Sigmoid colon (tissue), 7 donors: Measurements from ENCODE around the gene PIK3R6. TPM values are rescaled to one million over a fixed set of nuclear protein-coding genes. Genes with fewer than 3 reads are reported as not detected.

Experiments used
- DNase-seq: peaks from one replicate; pipeline ENCODE4 v3.0.0-alpha.2; 2019
- H3K27ac ChIP-seq, 4 donors: fragments of 200-600 bp; sonication (generic); one replicate each; pipeline ENCODE4 v1.5.1; 2016 to 2019; ENCODE audit warnings: mild to moderate bottlenecking in 1 of 4
- H3K27me3 ChIP-seq, 3 donors: fragments of 200-600 bp; sonication (generic); one replicate each; pipeline ENCODE4 v1.5.1; 2019; ENCODE audit warnings: mild to moderate bottlenecking in 1 of 3
- H3K36me3 ChIP-seq, 4 donors: fragments of 200-600 bp; sonication (generic); one replicate each; pipeline ENCODE4 v1.5.1; 2016 to 2019
- H3K4me1 ChIP-seq, 4 donors: fragments of 200-600 bp; sonication (generic); one replicate each; pipeline ENCODE4 v1.5.1; 2017 to 2019
- H3K4me3 ChIP-seq, 4 donors: fragments of 200-600 bp; sonication (generic); one replicate each; pipeline ENCODE4 v1.5.1; 2017 to 2019; ENCODE audit warnings: mild to moderate bottlenecking in 2 of 4, moderate library complexity in 1 of 4
- H3K9me3 ChIP-seq, 4 donors: fragments of 200-600 bp in 3 of 4; sonication (generic) in 3 of 4; one replicate each; pipeline versions ENCODE4 v1.5.1 to v1.6.1; 2013 to 2019
- EP300 ChIP-seq, 4 donors: sonication (generic); formaldehyde crosslinking; IDR thresholded peaks; one replicate each; pipeline ENCODE4 v1.6.1; 2017; ENCODE audit warnings: antibody characterized with exemption in 4 of 4
- POLR2A ChIP-seq, 2 donors: fragments of 450-650 bp; IDR thresholded peaks; one replicate each; pipeline ENCODE4 v1.6.1; 2016; ENCODE audit warnings: antibody characterized with exemption in 2 of 2, mild to moderate bottlenecking in 2 of 2, moderate library complexity in 2 of 2
- POLR2AphosphoS5 ChIP-seq, 4 donors: sonication (generic); formaldehyde crosslinking; IDR thresholded peaks; one replicate each; pipeline ENCODE4 v1.6.1; 2017; ENCODE audit warnings: antibody characterized with exemption in 4 of 4
- WGBS, 2 donors: extraction: QIAGEN DNeasy Blood & Tissue Kit; methylation state at CpG; one replicate each; pipeline ENCODE4 v1.1.7; 2013; 5-methylcytosine and 5-hydroxymethylcytosine counted together
- intact Hi-C: fragments of 100-400 bp; cut with DNase I; formaldehyde crosslinking; loops from one replicate; pipeline ENCODE4 v1.15.1; 2023
- polyA plus RNA-seq, 3 donors: library from polyadenylated mRNA; stranded (reverse); fragments of 200-250 nt; gene quantifications; one replicate each; pipeline ENCODE4 v1.2.3, GENCODE V29; 2013
- total RNA-seq, 4 donors: library from RNA; depleted of rRNA; stranded (reverse); fragments of >200 nt; gene quantifications; one replicate each; pipeline ENCODE4 v1.1.0, GENCODE V29; 2016
- TF ChIP-seq, protein P1 (sequence below), 4 experiments: fragments of 450-650 bp in 3 of 4; fragments of 200-600 bp in 1 of 4; IDR thresholded peaks; one replicate each; pipeline ENCODE4 v1.5.1; 2016 to 2019; ENCODE audit warnings: antibody characterized with exemption in 4 of 4, mild to moderate bottlenecking in 3 of 4, moderate library complexity in 2 of 4
- donor health status: healthy with polysubstance abuse.
- donor health status: Bipolar disorder and iron deficiency.
- donor health status: healthy.

Gene PIK3R6
- total and polyA plus RNA-seq, 7 donors, result 0.54 to 1.2 (median 0.77) TPM; not detected in 2

DNA sequence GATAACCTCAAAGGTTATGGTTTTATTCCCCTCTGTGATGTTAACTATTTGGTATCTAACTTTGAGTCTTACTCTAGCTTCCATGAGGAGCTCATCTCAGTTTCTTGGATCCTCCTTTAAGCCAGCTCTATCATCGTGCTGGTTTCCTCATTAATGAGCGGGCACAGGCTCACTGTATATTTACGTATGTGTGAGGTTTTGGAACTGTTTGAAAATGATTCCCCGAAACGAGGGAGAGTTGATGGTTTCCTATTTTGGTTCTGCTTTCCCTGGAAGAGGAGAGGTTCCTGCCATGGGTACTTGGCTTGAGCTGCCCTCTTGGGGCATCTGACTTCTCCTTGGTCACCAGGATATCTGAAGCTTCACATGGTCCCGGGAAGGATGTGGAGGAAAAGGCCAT, 32.7 kb upstream of the PIK3R6 start:
- 65 to 69% methylated on average over 6 of the region's 6 CpGs for WGBS, 2 donors
- Histone ChIP-seq H3K4me1 (peaks cover 0 to 2% (median 0%) of the 10 kb centered on the region in 4 donors), H3K4me3 (no peak overlapping the region), H3K27ac (no peak overlapping the region), H3K36me3 (no peaks in the 10 kb centered on the region), H3K9me3 (no peaks in the 10 kb centered on the region), H3K27me3 (peaks cover 0 to 18% (median 0%) of the 10 kb centered on the region in 3 donors)
- TF ChIP-seq, protein P1, sequence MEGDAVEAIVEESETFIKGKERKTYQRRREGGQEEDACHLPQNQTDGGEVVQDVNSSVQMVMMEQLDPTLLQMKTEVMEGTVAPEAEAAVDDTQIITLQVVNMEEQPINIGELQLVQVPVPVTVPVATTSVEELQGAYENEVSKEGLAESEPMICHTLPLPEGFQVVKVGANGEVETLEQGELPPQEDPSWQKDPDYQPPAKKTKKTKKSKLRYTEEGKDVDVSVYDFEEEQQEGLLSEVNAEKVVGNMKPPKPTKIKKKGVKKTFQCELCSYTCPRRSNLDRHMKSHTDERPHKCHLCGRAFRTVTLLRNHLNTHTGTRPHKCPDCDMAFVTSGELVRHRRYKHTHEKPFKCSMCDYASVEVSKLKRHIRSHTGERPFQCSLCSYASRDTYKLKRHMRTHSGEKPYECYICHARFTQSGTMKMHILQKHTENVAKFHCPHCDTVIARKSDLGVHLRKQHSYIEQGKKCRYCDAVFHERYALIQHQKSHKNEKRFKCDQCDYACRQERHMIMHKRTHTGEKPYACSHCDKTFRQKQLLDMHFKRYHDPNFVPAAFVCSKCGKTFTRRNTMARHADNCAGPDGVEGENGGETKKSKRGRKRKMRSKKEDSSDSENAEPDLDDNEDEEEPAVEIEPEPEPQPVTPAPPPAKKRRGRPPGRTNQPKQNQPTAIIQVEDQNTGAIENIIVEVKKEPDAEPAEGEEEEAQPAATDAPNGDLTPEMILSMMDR (IDR thresholded peaks at IDR 0.05), result no peak
- TF ChIP-seq POLR2AphosphoS5 (IDR thresholded peaks at IDR 0.05) (no peak), POLR2A (IDR thresholded peaks at IDR 0.05) (no peak), EP300 (IDR thresholded peaks at IDR 0.05) (no peak)
- intact Hi-C loops, result loop anchor here (10.0 kb wide), 1 partner anchor 205 kb away; no protein-coding TSS in a partner anchor
- no peak for DNase-seq

GRCh38 chr17:8898636-8899035, 31.2 kb upstream of the PIK3R6 start:
- TF ChIP-seq, protein P1 (IDR thresholded peaks at IDR 0.05), result no peak
- no peak for TF ChIP-seq EP300 (IDR thresholded peaks at IDR 0.05)
- no peak for TF ChIP-seq POLR2A (IDR thresholded peaks at IDR 0.05)
- no peak for TF ChIP-seq POLR2AphosphoS5 (IDR thresholded peaks at IDR 0.05)
- peaks cover 0 to 11% (median 0%) of the 10 kb centered on the region in 3 donors for H3K27me3 ChIP-seq
- no peak overlapping the region for H3K4me3 ChIP-seq
- DNase-seq, result no peak
- peaks cover 0 to 4% (median 0%) of the 10 kb centered on the region in 4 donors for H3K4me1 ChIP-seq
- WGBS, 2 donors, result 74 to 79% methylated on average over 6 of the region's 6 CpGs
- H3K36me3 ChIP-seq, result no peaks in the 10 kb centered on the region
- intact Hi-C loops, result no loop called here
- no peaks in the 10 kb centered on the region for H3K9me3 ChIP-seq
- H3K27ac ChIP-seq, result no peak overlapping the region

DNA sequence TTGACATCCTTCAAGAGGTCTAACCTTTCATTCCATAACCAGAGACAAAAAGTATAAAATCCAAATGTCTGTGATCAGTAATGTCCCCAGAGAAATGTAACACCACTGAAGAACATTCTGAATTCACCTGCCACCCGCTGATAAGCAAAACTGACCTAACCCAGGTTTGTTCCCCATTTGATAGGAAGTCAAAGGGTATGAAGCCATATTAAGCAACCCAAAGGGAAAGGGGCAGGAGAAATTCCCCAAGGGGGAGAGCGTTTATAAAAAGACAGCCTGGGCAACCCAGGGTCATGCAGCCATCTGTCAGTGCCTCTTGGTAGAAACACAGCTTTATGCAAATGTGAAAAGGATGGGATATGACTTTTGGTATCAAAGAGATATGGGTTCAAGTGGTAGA, 30.7 kb upstream of the PIK3R6 start:
- 65 to 80% methylated on average over 2 of the region's 2 CpGs for WGBS, 2 donors
- Histone ChIP-seq H3K27me3 (peaks cover 0 to 11% (median 0%) of the 10 kb centered on the region in 3 donors), H3K9me3 (no peaks in the 10 kb centered on the region), H3K36me3 (no peaks in the 10 kb centered on the region), H3K27ac (no peak overlapping the region), H3K4me1 (peaks cover 0 to 4% (median 0%) of the 10 kb centered on the region in 4 donors), H3K4me3 (no peak overlapping the region)
- intact Hi-C loops, result no loop called here
- no peak for DNase-seq
- TF ChIP-seq POLR2A (IDR thresholded peaks at IDR 0.05), result no peak
- TF ChIP-seq EP300 (IDR thresholded peaks at IDR 0.05), result no peak
- no peak for TF ChIP-seq POLR2AphosphoS5 (IDR thresholded peaks at IDR 0.05)
- TF ChIP-seq, protein P1 (IDR thresholded peaks at IDR 0.05), result no peak

DNA sequence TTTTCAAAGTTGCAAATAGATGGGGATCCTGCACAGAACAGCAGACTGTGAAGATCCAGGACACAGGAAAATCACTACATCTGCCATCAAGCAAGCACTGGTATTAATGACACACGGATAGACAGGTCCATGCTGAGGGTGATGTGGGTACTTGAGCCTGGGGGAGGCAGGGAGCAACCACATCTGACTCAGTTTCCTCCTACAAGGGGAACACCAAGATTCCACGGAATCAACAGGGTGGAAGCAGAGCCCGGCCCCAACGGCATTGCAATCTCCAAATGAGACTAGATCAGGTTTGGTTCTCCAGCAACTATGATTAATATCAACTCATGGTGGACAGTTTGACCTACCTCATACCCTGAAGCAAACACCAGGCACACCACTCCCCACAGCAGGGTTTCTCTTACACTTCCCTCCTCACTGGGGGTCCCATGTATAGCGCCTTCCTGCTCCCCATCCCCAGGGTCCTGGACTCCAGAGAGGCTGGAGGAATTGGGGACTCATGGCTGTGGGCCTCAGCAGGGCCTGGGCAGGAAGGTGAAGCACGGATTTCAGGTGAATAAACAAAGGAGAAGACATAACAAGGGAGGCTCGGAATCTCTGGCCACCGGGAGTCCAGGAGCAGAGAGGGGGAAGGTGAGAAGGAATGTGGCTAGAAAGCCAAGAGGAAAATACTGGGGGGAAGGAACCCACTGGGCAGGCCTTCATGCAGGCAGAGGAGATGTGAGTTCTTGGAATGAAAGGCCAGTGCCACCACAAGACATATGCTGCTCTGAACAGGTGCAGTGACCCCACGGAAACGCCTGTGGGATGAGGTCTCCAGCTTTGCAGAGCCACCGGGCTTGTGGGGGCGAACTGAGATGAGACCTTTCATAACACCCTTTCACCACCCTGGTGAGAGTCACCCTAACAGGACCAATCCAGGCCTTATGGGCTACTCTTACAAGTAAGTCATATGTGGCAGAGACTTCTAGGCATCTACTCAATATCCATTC, 29.5 kb upstream of the PIK3R6 start:
- 80 to 85% methylated on average over 12 of the region's 12 CpGs for WGBS, 2 donors
- peaks cover 0 to 4% (median 0%) of the 10 kb centered on the region in 4 donors for H3K4me1 ChIP-seq
- H3K27me3 ChIP-seq, result peaks cover 0 to 11% (median 0%) of the 10 kb centered on the region in 3 donors
- no peaks in the 10 kb centered on the region for H3K36me3 ChIP-seq
- intact Hi-C loops, result no loop called here
- H3K27ac ChIP-seq, result no peak overlapping the region
- no peak for DNase-seq
- no peaks in the 10 kb centered on the region for H3K9me3 ChIP-seq
- no peak overlapping the region for H3K4me3 ChIP-seq
- TF ChIP-seq, protein P1 (IDR thresholded peaks at IDR 0.05), result no peak
- TF ChIP-seq POLR2AphosphoS5 (IDR thresholded peaks at IDR 0.05) (no peak), POLR2A (IDR thresholded peaks at IDR 0.05) (no peak), EP300 (IDR thresholded peaks at IDR 0.05) (no peak)
